T-helper 2 cell (primary cell): ENCODE data around the gene HTRA2.

Source experiments
- DNase-seq, 5 experiments: peaks; one replicate each; pipeline versions ENCODE4 v3.0.0 to v3.0.0-alpha.2; 2012 to 2022

Gene HTRA2

DNA sequence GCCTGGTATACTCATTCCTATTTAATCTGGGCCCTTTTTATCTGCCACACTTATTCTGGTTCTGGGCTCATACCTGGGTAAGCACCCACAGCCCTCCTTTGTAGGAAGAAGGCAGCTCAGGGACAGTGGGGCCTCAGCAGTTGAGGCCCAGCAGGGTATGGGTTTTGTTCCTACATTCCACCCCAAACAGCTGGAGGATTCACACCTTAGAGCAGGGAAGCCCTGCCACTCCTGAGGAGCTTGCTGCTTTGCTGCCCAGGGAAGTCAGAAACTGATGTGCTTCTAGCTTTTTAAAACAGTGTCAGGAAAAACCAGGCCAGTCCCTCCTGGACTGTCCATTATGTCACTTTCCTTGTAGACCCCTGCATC, 29.2 kb upstream of the HTRA2 start:
- no peak for DNase-seq

DNA sequence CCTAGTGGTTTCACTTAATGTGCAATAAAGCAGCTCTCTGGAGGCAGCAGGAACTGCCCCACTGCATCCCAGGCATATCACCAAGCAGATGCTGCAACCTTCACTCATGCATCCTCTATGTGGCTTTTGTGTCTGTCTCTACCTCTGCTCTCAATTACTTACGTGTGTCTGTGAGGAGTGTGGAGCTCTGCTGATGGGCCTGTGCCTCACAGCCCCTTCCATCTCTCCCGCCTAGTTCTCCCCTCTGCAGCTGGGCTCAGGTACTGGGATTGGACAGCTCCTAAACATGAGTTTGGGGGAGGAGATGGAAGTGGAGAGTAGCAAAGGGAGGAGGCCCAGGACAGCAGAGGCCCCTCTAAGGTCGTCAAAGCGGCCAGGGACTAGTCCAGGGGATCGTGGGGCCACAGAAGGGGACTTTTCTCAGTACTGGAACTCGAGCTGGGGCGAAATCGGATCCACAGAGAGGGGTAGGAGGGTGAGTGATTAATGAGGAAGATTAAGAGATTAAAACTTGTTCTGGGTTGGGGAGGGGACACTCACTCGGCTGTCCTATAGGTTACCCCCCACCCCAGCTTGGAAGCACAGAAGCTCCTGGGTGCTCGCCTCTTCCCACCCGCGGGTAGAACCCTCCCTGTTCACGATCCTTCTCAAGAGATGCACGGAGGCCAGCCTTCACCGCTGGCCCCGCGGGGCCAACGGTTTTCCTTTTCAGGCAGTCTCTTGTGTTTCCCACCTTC, 28.2 kb upstream of the HTRA2 start:
- DNase-seq: no peak

DNA sequence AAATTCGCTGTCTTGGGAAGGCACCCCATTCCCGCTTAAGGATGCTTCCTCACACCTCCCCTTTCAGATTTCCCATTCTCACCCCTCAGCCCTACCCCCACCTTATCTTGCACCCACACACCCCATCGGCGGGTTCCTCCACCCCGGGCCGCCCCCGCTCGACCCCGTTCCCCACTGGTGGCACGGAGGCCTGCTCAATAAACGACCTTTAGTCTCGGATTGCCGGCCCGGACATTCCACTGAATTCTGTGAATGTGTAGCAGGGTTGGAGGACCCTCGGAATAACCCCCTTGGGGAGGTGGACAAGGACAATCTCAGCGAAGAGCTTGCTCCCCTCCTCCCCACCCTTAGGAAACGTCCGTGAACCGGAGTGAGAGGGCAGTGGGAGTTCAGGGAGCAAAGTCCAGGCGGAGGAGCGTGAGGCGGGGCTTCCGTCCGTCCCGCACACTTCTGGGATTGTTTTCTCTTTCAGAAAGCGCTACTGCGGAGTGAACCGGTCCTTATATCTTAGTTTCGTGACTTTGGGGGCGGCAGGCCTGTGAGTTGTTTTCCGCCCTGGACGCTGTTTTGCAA, 27.5 kb upstream of the HTRA2 start:
- DNase-seq: no peak

DNA sequence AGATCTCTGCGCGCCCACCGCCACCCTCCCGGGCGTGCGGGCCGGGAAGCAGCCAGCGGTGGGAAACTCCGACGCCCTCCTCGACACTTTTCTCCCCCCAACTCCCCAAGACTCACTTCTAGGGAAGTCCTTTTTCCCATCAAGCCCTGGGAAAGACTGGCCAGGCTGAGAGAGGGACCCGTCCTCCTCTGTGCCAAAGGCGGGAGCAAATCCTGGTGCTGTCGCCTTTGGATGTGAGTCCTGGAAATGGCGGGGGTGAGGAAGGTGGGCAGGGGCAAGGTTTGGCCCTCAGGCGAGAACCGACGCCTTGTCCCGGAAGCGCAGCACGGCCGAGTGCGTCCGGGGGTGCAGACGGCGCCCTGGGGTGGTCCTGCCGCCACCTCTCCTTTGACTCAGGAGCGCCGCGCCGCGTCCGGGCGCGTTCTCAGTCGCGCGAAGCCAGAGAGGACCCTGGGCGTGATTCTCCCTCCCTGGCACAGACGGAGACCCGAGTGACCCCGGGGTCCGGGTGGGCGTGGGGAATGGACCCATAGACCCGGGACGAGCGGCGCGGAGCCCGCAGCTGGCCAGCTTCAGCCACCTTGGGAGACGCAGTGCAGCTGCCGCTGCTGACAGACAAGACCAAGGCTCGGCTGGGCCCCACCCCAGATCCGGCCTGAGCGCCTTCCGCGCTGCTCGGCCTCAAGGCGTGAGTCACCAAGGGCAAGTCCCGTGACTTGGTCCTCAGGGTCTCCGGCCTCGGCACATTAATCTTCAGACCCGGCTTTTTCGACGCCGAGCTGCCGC, 26.8 kb upstream of the HTRA2 start:
- DNase-seq: peak in 1 of 5 experiments; percentile 54

DNA sequence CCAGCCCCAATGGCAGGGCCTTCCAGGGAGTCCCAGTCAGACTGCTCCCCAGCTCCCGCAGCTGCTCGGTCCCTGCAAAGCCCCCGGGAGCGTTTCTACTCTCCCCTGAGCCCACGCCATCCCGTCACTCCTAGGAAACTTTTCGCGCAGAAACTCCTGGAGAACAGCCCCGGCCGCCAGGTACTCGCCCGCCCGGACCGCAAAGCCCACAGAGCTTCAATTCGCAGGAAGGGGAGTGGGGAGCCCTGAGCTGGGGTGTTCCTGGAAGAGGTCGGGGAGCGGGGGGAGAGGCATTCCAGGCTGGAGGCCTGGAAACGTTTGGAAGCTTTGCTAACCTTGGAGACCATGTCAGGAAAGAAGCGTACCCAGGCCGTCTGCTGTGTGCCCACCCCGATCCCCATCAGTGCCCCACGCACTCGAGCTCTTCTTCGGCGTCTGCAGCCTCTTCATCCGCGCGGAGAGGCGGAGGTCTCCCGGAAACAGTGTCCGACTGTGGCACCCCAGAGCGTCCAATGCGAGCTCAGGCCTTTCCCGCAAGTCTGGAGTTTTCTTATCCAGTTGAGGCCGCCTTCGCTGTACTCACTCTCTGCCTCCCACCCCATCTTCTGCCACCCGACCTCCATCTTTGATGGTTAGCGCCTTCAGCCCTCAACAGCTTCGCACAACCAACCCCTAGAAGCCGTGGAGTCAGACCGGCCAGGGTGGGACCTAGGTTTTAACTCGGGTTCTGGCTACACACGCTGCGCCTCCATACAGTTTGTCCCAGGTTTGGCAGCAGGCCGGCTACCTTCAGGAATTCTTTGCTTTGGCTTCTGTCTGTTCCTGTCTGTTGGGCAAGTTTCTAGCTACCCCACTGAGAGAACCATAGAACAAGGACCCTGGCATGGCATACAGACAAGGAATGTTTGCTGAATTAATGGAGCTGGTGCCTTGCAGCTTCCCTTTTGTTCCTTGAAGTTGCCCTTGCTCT, 25.9 kb upstream of the HTRA2 start:
- no peak for DNase-seq

DNA sequence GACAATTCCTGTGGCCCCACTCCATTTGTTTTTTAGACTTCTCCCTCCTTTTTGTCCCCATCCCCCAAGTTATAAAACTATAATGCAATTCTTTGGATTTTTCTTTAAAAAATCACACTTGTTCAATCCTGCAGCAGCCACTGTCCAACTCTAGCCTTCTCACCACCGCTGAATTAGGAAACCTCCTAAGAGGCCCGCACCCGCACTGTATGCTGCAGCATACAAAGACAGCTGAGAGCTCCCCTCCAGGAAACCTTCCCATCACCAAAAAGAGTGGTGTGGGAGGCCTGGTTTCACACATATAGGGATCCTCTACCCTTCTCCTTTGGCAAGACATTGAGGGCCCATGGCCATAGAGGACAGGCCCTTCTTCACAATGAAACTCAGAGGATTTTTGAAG, 25.1 kb upstream of the HTRA2 start:
- no peak for DNase-seq

DNA sequence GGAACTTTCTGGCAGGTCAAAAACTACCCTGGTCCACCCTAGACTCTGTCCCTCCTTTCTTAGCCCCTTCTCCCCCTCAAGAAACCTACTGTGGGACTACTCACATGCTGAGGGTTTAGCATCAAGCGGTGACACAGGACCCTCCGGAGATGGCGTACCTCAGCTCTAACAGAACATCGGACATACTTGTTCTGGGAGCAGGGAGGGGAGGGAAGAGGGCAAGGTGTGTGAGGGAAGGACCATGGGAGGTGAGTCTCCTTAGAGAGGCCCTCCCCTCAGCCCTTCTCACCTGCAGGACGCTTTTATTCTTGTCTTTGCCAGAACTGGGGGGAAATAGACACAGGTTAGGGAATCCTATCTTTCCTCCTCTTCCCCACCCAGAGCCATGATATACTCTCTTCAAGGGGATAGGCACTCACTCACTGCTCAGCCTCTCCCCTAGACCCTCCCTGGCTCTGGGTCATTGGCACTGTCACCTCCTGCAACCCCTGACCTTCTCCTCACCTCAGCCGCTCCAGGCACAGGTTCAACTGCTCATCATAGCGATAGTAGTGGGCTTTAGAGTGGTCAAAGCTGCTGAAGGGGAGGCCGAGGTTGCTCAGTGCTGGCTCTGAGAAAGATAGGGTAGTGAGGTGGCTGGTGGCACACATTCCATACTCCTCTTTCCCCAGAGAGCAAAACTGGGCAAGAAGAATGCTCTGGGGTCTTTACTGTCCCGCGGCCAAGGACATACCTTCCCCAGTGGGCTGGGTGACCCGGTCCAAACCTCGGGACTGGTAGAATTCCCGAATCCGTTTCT, 24.1 kb upstream of the HTRA2 start:
- no peak for DNase-seq

DNA sequence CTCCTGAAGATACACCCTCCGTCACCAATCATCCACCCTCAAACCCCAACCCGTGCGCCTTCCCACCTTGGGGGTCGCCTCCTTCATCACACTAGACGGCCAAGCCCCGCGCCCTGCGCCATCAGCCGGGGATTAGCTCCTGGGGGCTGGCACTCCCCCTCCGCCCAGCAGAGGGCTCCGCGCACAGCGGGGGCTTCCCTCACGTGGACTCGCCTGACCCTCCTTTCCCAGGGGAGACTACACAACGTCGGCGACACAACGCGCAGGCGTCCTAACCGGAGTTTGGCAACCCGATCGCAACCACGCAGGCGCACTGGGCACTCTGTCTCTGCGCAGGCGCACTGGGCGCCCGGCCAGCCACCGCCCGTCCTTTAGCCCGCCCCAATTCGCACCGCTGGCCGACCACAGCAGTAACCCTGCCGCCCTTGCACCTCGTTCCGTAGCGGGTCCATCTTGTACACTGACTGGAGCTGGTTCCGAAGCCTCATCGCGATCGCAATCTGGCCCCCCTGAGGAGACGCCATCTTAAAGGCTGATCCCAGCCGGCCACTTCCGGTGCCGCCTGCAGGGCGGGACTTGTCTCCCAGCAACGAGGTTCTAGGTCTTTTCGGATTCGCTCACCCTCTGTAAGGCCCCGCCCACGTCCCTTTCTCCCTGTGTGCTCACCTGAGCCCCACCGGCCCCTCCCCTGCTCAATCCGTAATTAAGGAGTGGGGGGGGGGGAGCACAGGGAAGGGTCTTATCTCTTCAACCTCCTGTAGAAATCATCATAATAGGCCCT, 22.4 kb upstream of the HTRA2 start, which contains the start of gene PCGF1:
PCGF1 (minus strand) TSS at position 551 of the 781 bp plus-strand sequence; CDS start at position 524, 27 bp downstream.
- peak; percentile 93 to 99 (median 97) for DNase-seq

DNA sequence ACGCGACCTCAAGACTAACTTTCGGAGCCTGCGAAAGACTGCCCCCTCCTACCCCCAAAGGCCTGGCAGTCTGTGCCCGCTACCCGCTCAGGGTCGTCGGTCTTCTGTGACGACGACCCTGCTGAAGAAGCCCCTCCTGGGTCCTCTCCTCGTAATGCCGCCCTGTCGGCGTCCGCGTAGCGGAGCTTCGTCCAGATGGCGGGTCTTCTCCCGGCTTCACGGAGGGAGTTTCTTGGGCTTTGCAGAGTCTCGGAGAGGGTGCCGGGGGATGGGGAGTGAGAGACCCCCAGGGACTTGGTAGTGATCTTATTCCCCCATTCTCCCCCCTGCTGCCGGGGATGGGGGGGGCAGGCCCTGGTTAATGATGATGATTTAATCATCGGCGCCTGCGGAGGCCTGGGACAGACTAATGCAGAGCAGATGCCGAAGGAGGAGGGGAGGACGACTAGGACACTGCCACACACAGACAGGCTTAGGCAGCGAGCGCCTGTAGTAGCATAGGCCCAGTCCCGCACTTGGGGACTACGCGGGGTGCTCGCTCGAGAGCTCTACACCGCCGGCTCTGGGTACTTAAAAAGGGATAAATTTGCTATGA, 21.7 kb upstream of the HTRA2 start:
- peak in 1 of 5 experiments; percentile 43 for DNase-seq

DNA sequence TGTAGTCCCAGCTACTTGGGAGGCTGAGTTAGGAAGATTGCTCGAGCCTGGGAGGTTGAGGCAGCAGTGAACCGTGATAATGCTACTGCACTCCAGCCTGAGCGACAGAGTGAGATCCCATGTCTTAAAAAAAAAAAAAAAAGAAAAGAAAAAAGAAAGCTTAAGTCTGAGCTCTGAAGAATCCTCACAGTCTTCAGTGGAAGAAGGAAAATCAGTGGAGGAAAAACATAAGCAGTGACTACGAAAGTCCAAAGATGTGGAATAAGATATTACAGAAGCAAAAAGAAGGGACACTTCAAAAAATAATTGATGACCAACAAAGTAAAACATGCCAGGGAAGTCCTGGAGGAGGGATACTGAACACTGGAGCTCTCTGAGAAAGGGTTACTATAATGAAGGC, 19.5 kb upstream of the HTRA2 start:
- DNase-seq: no peak

DNA sequence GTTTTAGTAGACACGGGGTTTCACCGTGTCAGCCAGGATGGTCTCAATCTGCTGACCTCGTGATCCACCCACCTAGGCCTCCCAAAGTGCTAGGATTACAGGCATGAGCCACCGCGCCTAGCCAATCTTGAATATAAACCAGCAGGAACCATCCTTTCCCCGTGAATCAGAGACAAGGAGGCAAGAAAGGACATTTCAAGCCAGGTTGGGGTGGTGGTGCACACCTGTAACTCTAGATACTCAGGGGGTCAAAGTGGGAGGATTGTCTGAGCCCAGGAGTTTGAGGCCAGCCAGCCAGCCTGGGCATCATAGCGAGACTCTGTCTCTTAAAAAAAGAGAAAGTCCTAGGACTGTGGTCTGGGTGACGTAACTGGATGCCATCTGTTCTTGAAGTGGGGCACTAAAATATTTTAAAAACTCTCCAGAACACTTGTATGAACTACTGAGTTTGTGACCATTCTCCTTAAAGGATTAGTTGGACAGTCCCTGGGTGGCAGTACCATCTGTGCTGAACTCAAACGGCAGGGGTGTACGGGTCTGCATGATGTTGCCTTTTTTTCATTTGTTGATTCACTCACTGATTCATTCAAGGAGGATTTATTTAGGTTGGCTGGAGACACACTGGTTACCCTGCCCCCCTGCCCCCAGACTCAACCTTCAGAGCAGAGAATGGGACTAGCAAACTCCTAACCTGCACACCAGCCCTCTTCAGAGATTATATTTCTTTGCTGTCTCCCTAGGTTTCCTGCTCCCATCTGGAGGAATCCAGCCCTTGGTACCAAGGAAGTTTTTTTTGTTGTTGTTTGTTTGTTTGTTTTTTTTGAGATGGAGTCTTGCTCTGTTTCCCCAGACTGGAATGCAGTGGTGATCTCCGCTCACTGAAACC, 18.4 kb upstream of the HTRA2 start:
- DNase-seq: no peak

DNA sequence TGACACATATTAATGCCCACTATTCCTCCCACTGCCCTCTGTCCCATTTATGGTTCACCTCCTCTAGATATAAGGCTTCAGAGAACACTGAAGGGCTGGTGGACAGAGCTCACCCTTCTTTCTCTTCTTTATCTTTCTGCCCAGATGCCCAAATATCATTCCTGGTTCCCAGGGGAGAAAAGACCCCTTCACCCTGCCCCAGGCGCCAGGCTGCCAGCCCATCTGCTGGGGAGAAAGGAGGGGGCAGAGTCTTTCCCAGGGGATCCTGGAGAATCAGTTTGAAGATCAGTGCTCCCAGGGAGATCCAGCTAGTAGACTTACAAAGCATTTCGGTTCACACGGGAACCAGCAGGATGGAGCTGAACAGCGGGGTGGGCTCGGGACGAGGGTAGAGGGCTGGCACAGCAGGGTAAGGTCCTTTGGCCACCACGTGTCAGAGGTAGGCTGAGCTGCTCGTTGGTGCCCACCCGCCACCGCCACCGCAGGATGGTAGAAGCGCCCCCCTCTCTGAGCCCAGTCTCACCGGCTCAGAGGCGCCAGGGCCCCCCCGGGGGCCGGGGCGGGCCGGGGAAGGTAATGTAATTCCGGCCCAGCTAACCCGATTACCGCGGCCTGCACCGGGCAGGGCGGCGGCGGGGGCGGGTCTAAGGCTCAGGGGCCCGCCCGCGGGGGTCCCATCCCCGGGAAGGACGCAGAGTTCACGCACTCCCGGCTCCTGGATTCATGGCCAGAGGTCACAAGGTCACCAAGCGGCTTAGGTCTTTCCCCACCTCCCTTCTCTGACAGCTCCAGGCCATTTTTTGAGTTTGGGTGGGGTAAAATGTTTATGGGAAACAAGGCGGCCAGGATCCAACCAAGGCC, 16.8 kb upstream of the HTRA2 start:
- DNase-seq: no peak

DNA sequence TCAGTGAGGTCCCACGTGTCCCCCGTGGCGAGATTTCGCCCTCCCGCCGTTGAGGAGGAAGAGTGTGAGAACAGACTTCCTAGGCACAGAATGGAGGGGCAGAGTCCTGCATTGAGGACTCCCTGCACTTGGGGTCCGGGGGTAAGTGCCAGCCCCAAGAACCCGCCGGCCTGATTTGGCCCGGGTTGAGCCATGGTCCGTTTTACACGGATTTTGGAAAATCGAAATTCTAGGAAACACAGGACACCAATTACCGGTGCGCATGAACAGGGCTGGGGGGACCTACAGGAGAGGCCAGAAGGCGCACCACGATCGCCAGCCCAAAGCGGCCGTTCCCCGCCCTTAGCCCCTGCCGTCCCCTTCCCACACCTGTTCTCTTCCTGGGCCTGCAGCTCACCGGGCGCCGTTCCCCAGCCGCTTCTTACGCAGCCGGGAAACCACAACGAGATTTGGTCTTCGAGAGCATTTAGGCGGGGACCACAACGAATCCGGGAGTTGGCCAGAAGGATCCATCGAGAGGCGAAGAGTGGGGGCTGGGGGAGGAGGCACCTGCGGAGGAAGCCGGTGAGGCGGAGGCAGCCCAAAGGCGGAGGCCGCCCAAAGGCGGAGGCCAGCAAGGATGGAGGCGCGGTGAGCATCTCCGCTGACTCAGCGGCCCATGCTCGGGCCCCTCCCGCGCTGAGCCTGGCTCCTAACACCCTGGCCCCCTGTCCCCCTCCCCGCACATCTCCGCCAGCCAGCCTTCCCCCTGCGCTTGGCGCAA, 15.9 kb upstream of the HTRA2 start:
- DNase-seq: peak in 1 of 5 experiments; percentile 59

DNA sequence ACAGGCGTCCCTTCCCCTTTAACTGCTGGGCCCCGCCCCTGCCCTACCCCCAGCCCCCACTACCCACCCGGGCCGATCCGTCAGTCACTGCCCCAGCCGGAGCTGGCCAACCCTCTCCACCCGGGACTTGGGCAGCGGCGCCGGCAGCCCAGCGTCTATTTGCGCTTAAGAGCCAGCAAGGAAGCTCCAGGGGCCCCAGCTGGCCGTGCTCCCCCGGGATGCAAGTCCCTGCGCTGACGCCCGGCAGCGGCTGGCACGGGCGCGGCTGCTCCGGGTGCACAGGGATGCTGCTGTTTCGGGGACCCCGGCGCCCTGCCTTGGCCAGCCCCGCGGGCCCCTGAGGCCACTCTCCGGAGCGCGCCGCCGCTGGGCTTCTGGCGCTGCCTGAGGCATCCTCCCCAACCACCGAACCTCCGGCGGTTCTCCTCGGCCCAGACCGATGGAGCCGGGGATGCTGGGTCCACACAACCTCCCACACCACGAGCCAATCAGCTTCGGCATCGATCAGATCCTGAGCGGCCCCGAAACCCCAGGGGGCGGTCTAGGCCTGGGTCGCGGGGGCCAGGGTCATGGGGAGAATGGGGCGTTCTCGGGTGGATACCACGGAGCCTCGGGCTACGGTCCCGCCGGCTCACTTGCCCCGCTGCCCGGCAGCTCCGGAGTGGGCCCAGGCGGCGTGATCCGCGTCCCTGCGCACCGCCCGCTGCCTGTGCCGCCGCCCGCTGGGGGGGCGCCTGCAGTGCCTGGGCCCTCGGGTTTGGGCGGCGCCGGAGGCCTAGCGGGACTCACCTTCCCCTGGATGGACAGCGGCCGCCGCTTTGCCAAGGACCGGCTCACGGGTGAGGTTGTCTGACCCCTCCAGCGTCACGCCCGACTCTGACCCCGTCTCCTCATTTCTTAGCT, 15.1 kb upstream of the HTRA2 start, which contains the start of gene TLX2:
TLX2 (plus strand) TSS at position 83 of the 903 bp plus-strand sequence; CDS start at position 440, 357 bp downstream.
- DNase-seq: peak in 1 of 5 experiments; percentile 29

DNA sequence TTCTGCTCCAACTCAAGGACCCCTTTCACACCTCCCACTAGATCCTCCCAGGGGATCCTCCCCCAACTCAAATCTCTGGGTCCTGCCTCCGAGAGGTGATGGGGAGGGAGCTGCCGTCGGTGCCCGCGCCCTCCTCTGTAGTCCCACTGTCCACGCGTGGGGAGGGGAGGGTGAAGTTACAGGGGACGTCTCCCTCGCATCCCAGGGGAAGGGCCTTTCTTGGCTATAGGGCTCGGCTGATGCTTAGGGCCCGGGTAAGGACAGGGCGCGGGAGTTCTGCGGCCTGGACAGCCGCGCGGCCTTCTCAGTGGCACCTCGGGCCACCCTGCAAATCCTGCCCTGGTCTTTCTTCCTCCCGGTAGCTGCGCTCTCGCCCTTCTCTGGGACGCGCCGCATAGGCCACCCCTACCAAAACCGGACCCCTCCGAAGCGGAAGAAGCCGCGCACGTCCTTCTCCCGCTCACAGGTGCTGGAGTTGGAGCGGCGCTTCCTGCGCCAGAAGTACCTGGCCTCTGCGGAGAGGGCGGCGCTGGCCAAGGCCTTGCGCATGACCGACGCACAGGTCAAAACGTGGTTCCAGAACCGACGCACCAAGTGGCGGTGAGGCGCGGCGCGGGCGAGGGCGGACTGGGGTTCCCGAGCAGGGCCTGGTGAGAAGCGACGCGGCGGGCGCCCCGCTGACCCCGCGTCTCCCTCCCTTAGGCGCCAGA, 14.3 kb upstream of the HTRA2 start:
- peak in 1 of 5 experiments; percentile 26 for DNase-seq
